Measurements from ENCODE around the gene PAM. TPM values are rescaled to one million over a fixed set of nuclear protein-coding genes. Genes with fewer than 3 reads are reported as not detected.
"Not testable (repeated sequence)": the region's sequence is repeated elsewhere in the genome, so short reads cannot be mapped to it uniquely, and the experiment has no call there.

PAM gene
- total and polyA plus RNA-seq, 2 donors (not counting 3 experiments of a cell fraction or from before 2014, with no cell fraction given), result 118 to 176 TPM

- Histone ChIP-seq H2AFZ (ENCODE audit: low read depth, low read length) (no peak overlapping the region), H3K4me2 (ENCODE audit: insufficient read depth, low read length) (no peak overlapping the region), H3K27ac (ENCODE audit: insufficient read depth, low read depth, low read length) (no peak overlapping the region), H3K9me3 (replicated peaks; ENCODE audit: control insufficient read depth, insufficient read depth, low read length) (no peaks in the 10 kb centered on the region), H3K9ac (replicated peaks; ENCODE audit: extremely low read depth, insufficient read depth, low read length) (no peak overlapping the region), H3K36me3 (ENCODE audit: control insufficient read depth in 2 of 2, extremely low read depth in 1 of 2, insufficient read depth in 2 of 2, low read length in 2 of 2) (no peaks in the 10 kb centered on the region), H4K20me1 (replicated peaks; ENCODE audit: control insufficient read depth, extremely low read depth, insufficient read depth, low read length) (no peaks in the 10 kb centered on the region), H3K79me2 (ENCODE audit: control insufficient read depth, insufficient read depth, low read length) (no peaks in the 10 kb centered on the region), H3K4me3 (replicated peaks in 1 of 3; ENCODE audit: insufficient read depth in 1 of 3, low read depth in 1 of 3, low read length in 3 of 3) (no peak overlapping the region), H3K27me3 (ENCODE audit: control insufficient read depth in 2 of 2, insufficient read depth in 2 of 2, low read length in 2 of 2) (no peaks in the 10 kb centered on the region), H3K9me1 (replicated peaks; ENCODE audit: control insufficient read depth, extremely low read depth, insufficient read depth, low read length) (no peaks in the 10 kb centered on the region), H3K4me1 (ENCODE audit: control insufficient read depth, extremely low read depth, insufficient read depth, low read length) (peaks cover 3% of the 10 kb centered on the region)
- TF ChIP-seq CTCF (IDR thresholded peaks at IDR 0.05; ENCODE audit: extremely low read depth in 1 of 2, insufficient read depth in 1 of 2, low read depth in 1 of 2, low read length in 2 of 2), result no peak
- no peak for TF ChIP-seq GATA2 (IDR thresholded peaks at IDR 0.05; ENCODE audit: insufficient read depth, insufficient read length, low read depth, low read length)
- no peak for TF ChIP-seq MYC (IDR thresholded peaks at IDR 0.05; ENCODE audit: low read depth, low read length)
- TF ChIP-seq, protein P1, sequence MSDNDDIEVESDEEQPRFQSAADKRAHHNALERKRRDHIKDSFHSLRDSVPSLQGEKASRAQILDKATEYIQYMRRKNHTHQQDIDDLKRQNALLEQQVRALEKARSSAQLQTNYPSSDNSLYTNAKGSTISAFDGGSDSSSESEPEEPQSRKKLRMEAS (IDR thresholded peaks at IDR 0.05; ENCODE audit: insufficient read depth, insufficient read length), result no peak
- TF ChIP-seq FOS (IDR thresholded peaks at IDR 0.05; ENCODE audit: borderline replicate concordance, insufficient read depth, low read length), result no peak
- TF ChIP-seq EZH2 (IDR thresholded peaks at IDR 0.05; ENCODE audit: borderline replicate concordance, low read depth, low read length, severe bottlenecking), result no peak
- no peak for TF ChIP-seq JUN (IDR thresholded peaks at IDR 0.05; ENCODE audit: borderline replicate concordance, insufficient read depth, insufficient read length, low read depth)
- no peak for TF ChIP-seq POLR2A (IDR thresholded peaks at IDR 0.05; ENCODE audit: low read depth, low read length)
- no peak for TF ChIP-seq POLR2AphosphoS5 (IDR thresholded peaks at IDR 0.05; ENCODE audit: insufficient read depth, low read depth, low read length)
- dilution Hi-C loops (cut with MboI; ENCODE audit: extremely low pct_ligation_motif_present, low sequenced_read_pairs) (no loop called here), intact Hi-C loops (cut with micrococcal nuclease) (loop anchor here (1.0 kb wide), 1 partner anchor 17 kb away; no protein-coding TSS in a partner anchor)
- no peak for FAIRE-seq
- ChIA-PET POLR2A (no interaction called here), CTCF (no interaction called here)
- no TSS peak for BruUV-seq (replicated peaks)
- no peak for DNase-seq (ENCODE audit: low read depth, low spot score)
Measured at GRCh38 chr5:102905056-102905455, 150.0 kb downstream of the PAM start.

GRCh38 chr5:102907099-102907498 lies 152.0 kb downstream of the PAM start:
- DNase-seq (ENCODE audit: low read depth, low spot score); H3K9me3 ChIP-seq (replicated peaks; ENCODE audit: control insufficient read depth, insufficient read depth, low read length); H3K36me3 ChIP-seq (ENCODE audit: control insufficient read depth in 2 of 2, extremely low read depth in 1 of 2, insufficient read depth in 2 of 2, low read length in 2 of 2); intact Hi-C loops (cut with micrococcal nuclease); H3K79me2 ChIP-seq (ENCODE audit: control insufficient read depth, insufficient read depth, low read length); H3K4me2 ChIP-seq (ENCODE audit: insufficient read depth, low read length); CTCF ChIA-PET; H3K9me1 ChIP-seq (replicated peaks; ENCODE audit: control insufficient read depth, extremely low read depth, insufficient read depth, low read length); H3K27ac ChIP-seq (ENCODE audit: insufficient read depth, low read depth, low read length); H4K20me1 ChIP-seq (replicated peaks; ENCODE audit: control insufficient read depth, extremely low read depth, insufficient read depth, low read length); H3K27me3 ChIP-seq (ENCODE audit: control insufficient read depth in 2 of 2, insufficient read depth in 2 of 2, low read length in 2 of 2); FAIRE-seq; POLR2A ChIA-PET; H3K4me3 ChIP-seq (replicated peaks in 1 of 3; ENCODE audit: insufficient read depth in 1 of 3, low read depth in 1 of 3, low read length in 3 of 3); BruUV-seq (replicated peaks); H2AFZ ChIP-seq (ENCODE audit: low read depth, low read length); H3K9ac ChIP-seq (replicated peaks; ENCODE audit: extremely low read depth, insufficient read depth, low read length); dilution Hi-C loops (cut with MboI; ENCODE audit: extremely low pct_ligation_motif_present, low sequenced_read_pairs): not testable (repeated sequence)
- peaks cover 23% of the 10 kb centered on the region for H3K4me1 ChIP-seq (ENCODE audit: control insufficient read depth, extremely low read depth, insufficient read depth, low read length)
